ENCODE measurements around the gene TP53BP2. TPM values are rescaled to one million over a fixed set of nuclear protein-coding genes. Genes with fewer than 3 reads are reported as not detected.
"Not testable (repeated sequence)": the region's sequence is repeated elsewhere in the genome, so short reads cannot be mapped to it uniquely, and the experiment has no call there.

TP53BP2 gene
- total RNA-seq, 2 experiments from 2014 or later: 46.6 to 56.2 TPM

GRCh38 chr1:223738465-223739365, 107.0 kb downstream of the TP53BP2 start:
- no peaks in the 10 kb centered on the region for H3K9me3 Mint-ChIP-seq (ENCODE audit: low read depth)
- H3K4me3 Mint-ChIP-seq: no peak overlapping the region
- POLR2A ChIA-PET: no interaction called here

GRCh38 chr1:223737342-223737741, 108.4 kb downstream of the TP53BP2 start:
- Mint-ChIP-seq H3K27ac (no peak overlapping the region), H3K4me3 (no peak overlapping the region), H3K4me1 (no peaks in the 10 kb centered on the region), H3K9me3 (ENCODE audit: low read depth) (no peaks in the 10 kb centered on the region), H3K36me3 (ENCODE audit: low read depth) (peaks cover 3% of the 10 kb centered on the region), H3K27me3 (no peaks in the 10 kb centered on the region)
- no peak for ATAC-seq
- ChIA-PET CTCF (interaction anchor here (0.7 to 1.3 kb wide), 5 partner anchors 9 to 42 kb away, joined by 3 to 7 read pairs (median 4); no protein-coding TSS in a partner anchor), POLR2A (interaction anchor here (0.7 kb wide), 1 partner anchor 517 kb away, joined by 5 read pairs; no protein-coding TSS in a partner anchor)
- no peak for DNase-seq
- intact Hi-C loops (cut with DNase I, micrococcal nuclease): no loop called here

More at GRCh38 chr1:223738465-223739365, 107.0 kb downstream of the TP53BP2 start:
- Mint-ChIP-seq H3K4me1 (no peaks in the 10 kb centered on the region), H3K36me3 (ENCODE audit: low read depth) (peaks cover 5% of the 10 kb centered on the region), H3K27ac (no peak overlapping the region), H3K27me3 (no peaks in the 10 kb centered on the region)
- CTCF ChIA-PET: interaction anchor here (0.6 to 1.7 kb wide), 11 partner anchors 9 to 312 kb away, joined by 3 to 7 read pairs (median 3); no protein-coding TSS in a partner anchor
- DNase-seq (no peak), ATAC-seq (no peak)
- intact Hi-C loops (cut with DNase I, micrococcal nuclease): no loop called here

- H3K4me3 Mint-ChIP-seq; H3K27me3 Mint-ChIP-seq; H3K36me3 Mint-ChIP-seq (ENCODE audit: low read depth); ATAC-seq; H3K27ac Mint-ChIP-seq; H3K4me1 Mint-ChIP-seq; intact Hi-C loops (cut with DNase I, micrococcal nuclease); CTCF ChIA-PET; DNase-seq; H3K9me3 Mint-ChIP-seq (ENCODE audit: low read depth): not testable (repeated sequence)
- POLR2A ChIA-PET: interaction anchor here (0.7 kb wide), 1 partner anchor 516 kb away, joined by 5 read pairs; no protein-coding TSS in a partner anchor
Measured at GRCh38 chr1:223736638-223737037, 109.1 kb downstream of the TP53BP2 start.

GRCh38 chr1:223733898-223734852, 111.6 kb downstream of the TP53BP2 start:
- POLR2A ChIA-PET: no interaction called here

GRCh38 chr1:223732993-223733798, 112.6 kb downstream of the TP53BP2 start:
- no peaks in the 10 kb centered on the region for H3K9me3 Mint-ChIP-seq (ENCODE audit: low read depth)
- ATAC-seq: no peak
- peaks cover 14% of the 10 kb centered on the region for H3K4me1 Mint-ChIP-seq
- no peak for DNase-seq
- no peaks in the 10 kb centered on the region for H3K27me3 Mint-ChIP-seq
- POLR2A ChIA-PET: no interaction called here
- H3K27ac Mint-ChIP-seq: no peak overlapping the region
- H3K36me3 Mint-ChIP-seq (ENCODE audit: low read depth): peaks cover 4% of the 10 kb centered on the region
- intact Hi-C loops (cut with DNase I, micrococcal nuclease): no loop called here
- CTCF ChIA-PET: interaction anchor here (0.5 to 1.2 kb wide), 4 partner anchors 16 to 104 kb away, joined by 3 to 4 read pairs (median 3); no protein-coding TSS in a partner anchor
- no peak overlapping the region for H3K4me3 Mint-ChIP-seq

More at GRCh38 chr1:223733898-223734852, 111.6 kb downstream of the TP53BP2 start:
- DNase-seq (no peak), ATAC-seq (no peak)
- CTCF ChIA-PET: interaction anchor here (0.7 to 1.1 kb wide), 3 partner anchors 15 to 35 kb away, joined by 3 to 4 read pairs (median 3); no protein-coding TSS in a partner anchor
- no peaks in the 10 kb centered on the region for H3K27me3 Mint-ChIP-seq
- no peak overlapping the region for H3K4me3 Mint-ChIP-seq
- no peak overlapping the region for H3K27ac Mint-ChIP-seq
- intact Hi-C loops (cut with DNase I, micrococcal nuclease): no loop called here
- no peaks in the 10 kb centered on the region for H3K9me3 Mint-ChIP-seq (ENCODE audit: low read depth)
- H3K36me3 Mint-ChIP-seq (ENCODE audit: low read depth): peaks cover 6% of the 10 kb centered on the region
- H3K4me1 Mint-ChIP-seq: peaks cover 10% of the 10 kb centered on the region

GRCh38 chr1:223731133-223731770, 114.5 kb downstream of the TP53BP2 start:
- ChIA-PET POLR2A (no interaction called here), CTCF (interaction anchor here (5.9 kb wide), 1 partner anchor 18 kb away, joined by 39 read pairs; no protein-coding TSS in a partner anchor)
- Mint-ChIP-seq H3K27ac (no peak overlapping the region), H3K9me3 (ENCODE audit: low read depth) (no peaks in the 10 kb centered on the region), H3K36me3 (ENCODE audit: low read depth) (peaks cover 4% of the 10 kb centered on the region), H3K4me3 (no peak overlapping the region), H3K4me1 (peaks cover 33% of the 10 kb centered on the region), H3K27me3 (no peaks in the 10 kb centered on the region)
- intact Hi-C loops (cut with DNase I, micrococcal nuclease): no loop called here
- DNase-seq (no peak), ATAC-seq (no peak)

GRCh38 chr1:223730479-223731132, 115.1 kb downstream of the TP53BP2 start:
- peak overlapping the region; percentile 24 for H3K27ac Mint-ChIP-seq
- CTCF ChIA-PET: interaction anchor here (1.1 to 5.9 kb wide), 2 partner anchors 19 to 31 kb away, joined by 3 to 39 read pairs; no protein-coding TSS in a partner anchor
- peaks cover 39% of the 10 kb centered on the region for H3K4me1 Mint-ChIP-seq

GRCh38 chr1:223729906-223730305, 115.8 kb downstream of the TP53BP2 start:
- H3K36me3 Mint-ChIP-seq (ENCODE audit: low read depth): peaks cover 8% of the 10 kb centered on the region
- H3K27ac Mint-ChIP-seq: no peak overlapping the region
- DNase-seq: no peak
- intact Hi-C loops (cut with DNase I, micrococcal nuclease): loop anchor here in 1 of 2 experiments (5.0 kb wide), 1 partner anchor 382 kb away; the partner anchor contains the start of gene FBXO28
- ChIA-PET CTCF (interaction anchor here (1.1 to 5.9 kb wide), 2 partner anchors 20 to 31 kb away, joined by 3 to 39 read pairs; no protein-coding TSS in a partner anchor), POLR2A (interaction anchor here (0.6 kb wide), 1 partner anchor 314 kb away, joined by 6 read pairs; no protein-coding TSS in a partner anchor)
- no peaks in the 10 kb centered on the region for H3K27me3 Mint-ChIP-seq
- H3K9me3 Mint-ChIP-seq (ENCODE audit: low read depth): no peaks in the 10 kb centered on the region
- ATAC-seq: no peak
- no peak overlapping the region for H3K4me3 Mint-ChIP-seq
- H3K4me1 Mint-ChIP-seq: peaks cover 46% of the 10 kb centered on the region

More at GRCh38 chr1:223730479-223731132, 115.1 kb downstream of the TP53BP2 start:
- H3K9me3 Mint-ChIP-seq (ENCODE audit: low read depth): no peaks in the 10 kb centered on the region
- intact Hi-C loops (cut with DNase I, micrococcal nuclease): no loop called here
- DNase-seq (no peak), ATAC-seq (no peak)
- H3K4me3 Mint-ChIP-seq: no peak overlapping the region
- POLR2A ChIA-PET: interaction anchor here (0.6 kb wide), 1 partner anchor 315 kb away, joined by 6 read pairs; no protein-coding TSS in a partner anchor
- peaks cover 4% of the 10 kb centered on the region for H3K36me3 Mint-ChIP-seq (ENCODE audit: low read depth)
- H3K27me3 Mint-ChIP-seq: no peaks in the 10 kb centered on the region
